DOHH2 (cell line): ENCODE data around the gene THOC1.

Source experiments
- EZH2phosphoT487 ChIP-seq: fragments of 200-600 bp; sonication (generic); IDR thresholded peaks from 2 replicates; pipeline ENCODE4 v1.6.1; 2017; ENCODE audit warnings: borderline replicate concordance, mild to moderate bottlenecking, antibody characterized with exemption, low read length, moderate library complexity, mixed read lengths
- TF ChIP-seq, protein P1 (sequence below): fragments of 200-600 bp; sonication (generic); IDR thresholded peaks from one replicate; pipeline ENCODE4 v1.5.1; 2014; ENCODE audit warnings: antibody characterized with exemption, mild to moderate bottlenecking, low read depth, low read length; ENCODE audit not compliant: poor library complexity, severe bottlenecking

DNA sequence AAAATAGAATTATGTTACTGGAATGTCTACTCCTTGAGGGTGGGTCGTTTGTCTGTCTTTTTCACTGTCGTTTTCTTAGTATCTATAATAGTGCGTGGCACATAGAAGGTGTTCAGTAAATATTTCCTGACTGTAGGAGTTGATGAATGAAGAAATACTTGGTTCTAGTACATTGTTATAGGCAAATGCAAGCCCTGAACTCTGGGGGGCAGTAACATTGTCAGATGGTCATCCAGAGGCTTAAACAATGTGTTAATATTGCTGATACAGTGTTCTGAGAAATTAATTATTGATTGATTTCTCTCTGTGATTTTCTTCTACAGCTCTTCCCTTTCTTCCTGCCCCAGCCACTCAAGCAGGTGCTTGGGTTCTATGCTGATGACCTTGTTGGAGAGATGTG, 24.4 kb upstream of the THOC1 start:
- TF ChIP-seq, protein P1, sequence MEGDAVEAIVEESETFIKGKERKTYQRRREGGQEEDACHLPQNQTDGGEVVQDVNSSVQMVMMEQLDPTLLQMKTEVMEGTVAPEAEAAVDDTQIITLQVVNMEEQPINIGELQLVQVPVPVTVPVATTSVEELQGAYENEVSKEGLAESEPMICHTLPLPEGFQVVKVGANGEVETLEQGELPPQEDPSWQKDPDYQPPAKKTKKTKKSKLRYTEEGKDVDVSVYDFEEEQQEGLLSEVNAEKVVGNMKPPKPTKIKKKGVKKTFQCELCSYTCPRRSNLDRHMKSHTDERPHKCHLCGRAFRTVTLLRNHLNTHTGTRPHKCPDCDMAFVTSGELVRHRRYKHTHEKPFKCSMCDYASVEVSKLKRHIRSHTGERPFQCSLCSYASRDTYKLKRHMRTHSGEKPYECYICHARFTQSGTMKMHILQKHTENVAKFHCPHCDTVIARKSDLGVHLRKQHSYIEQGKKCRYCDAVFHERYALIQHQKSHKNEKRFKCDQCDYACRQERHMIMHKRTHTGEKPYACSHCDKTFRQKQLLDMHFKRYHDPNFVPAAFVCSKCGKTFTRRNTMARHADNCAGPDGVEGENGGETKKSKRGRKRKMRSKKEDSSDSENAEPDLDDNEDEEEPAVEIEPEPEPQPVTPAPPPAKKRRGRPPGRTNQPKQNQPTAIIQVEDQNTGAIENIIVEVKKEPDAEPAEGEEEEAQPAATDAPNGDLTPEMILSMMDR: no peak
- TF ChIP-seq EZH2phosphoT487: no peak
